Neural progenitor cell (in vitro differentiated cells): ENCODE measurements around the gene GAS2L1. TPM values are rescaled to one million over a fixed set of nuclear protein-coding genes. Genes with fewer than 3 reads are reported as not detected.

ENCODE experiments used
- DNase-seq: peaks from one replicate; pipeline ENCODE4 v3.0.0-alpha.2; 2016; ENCODE audit warnings: low spot score
- H2AFZ ChIP-seq: fragments of 200-600 bp; sonication (generic); replicated peaks from 2 replicates; pipeline ENCODE4 v1.6.1; 2016; ENCODE audit warnings: antibody characterized with exemption
- H3F3A ChIP-seq: fragments of 200-600 bp; sonication (generic); 2 replicates; pipeline ENCODE4 v1.6.1; 2016; ENCODE audit warnings: antibody characterized with exemption, low read depth
- H3K27ac ChIP-seq: fragments of 200-600 bp; sonication (generic); 2 replicates; pipeline ENCODE4 v1.5.1; 2016; ENCODE audit warnings: mild to moderate bottlenecking
- H3K27me3 ChIP-seq: fragments of 200-600 bp; sonication (generic); 2 replicates; pipeline ENCODE4 v1.6.1; 2016; ENCODE audit warnings: mild to moderate bottlenecking, moderate library complexity
- H3K36me3 ChIP-seq: fragments of 200-600 bp; sonication (generic); 2 replicates; pipeline ENCODE4 v1.5.1; 2016
- H3K4me1 ChIP-seq: fragments of 200-600 bp; sonication (generic); 2 replicates; pipeline ENCODE4 v1.6.1; 2016; ENCODE audit warnings: mixed run types
- H3K4me2 ChIP-seq: fragments of 200-600 bp; sonication (generic); 2 replicates; pipeline ENCODE4 v1.6.1; 2016
- H3K4me3 ChIP-seq: fragments of 200-600 bp; sonication (generic); 2 replicates; pipeline ENCODE4 v1.5.1; 2016
- H3K79me2 ChIP-seq: fragments of 200-600 bp; sonication (generic); 2 replicates; pipeline ENCODE4 v1.6.1; 2016; ENCODE audit warnings: low read depth
- H3K9ac ChIP-seq: fragments of 200-600 bp; sonication (generic); 2 replicates; pipeline ENCODE4 v1.6.1; 2016
- H3K9me3 ChIP-seq: fragments of 200-600 bp; sonication (generic); 2 replicates; pipeline ENCODE4 v1.5.1; 2016; ENCODE audit warnings: low read depth
- H4K20me1 ChIP-seq: fragments of 200-600 bp; sonication (generic); 2 replicates; pipeline ENCODE4 v1.6.1; 2016; ENCODE audit warnings: low read depth
- H3K27ac Mint-ChIP-seq: 3 replicates; pipeline ENCODE4 v1.8.0; 2021; ENCODE audit warnings: mixed read lengths
- H3K27me3 Mint-ChIP-seq: 2 replicates; pipeline ENCODE4 v1.8.0; 2022; ENCODE audit warnings: low read depth, mild to moderate bottlenecking, inconsistent platforms, moderate library complexity, mixed read lengths; ENCODE audit not compliant: insufficient read depth
- H3K36me3 Mint-ChIP-seq: 3 replicates; pipeline ENCODE4 v1.8.0; 2021; ENCODE audit warnings: mixed read lengths
- H3K4me1 Mint-ChIP-seq: 3 replicates; pipeline ENCODE4 v1.8.0; 2021; ENCODE audit warnings: mixed read lengths
- H3K4me3 Mint-ChIP-seq: 3 replicates; pipeline ENCODE4 v1.8.0; 2021; ENCODE audit warnings: mild to moderate bottlenecking, moderate library complexity, mixed read lengths
- H3K9me3 Mint-ChIP-seq: 3 replicates; pipeline ENCODE4 v1.8.0; 2020; ENCODE audit warnings: mixed read lengths
- EZH2 ChIP-seq: fragments of 200-600 bp; sonication (generic); IDR thresholded peaks from 2 replicates; pipeline ENCODE4 v1.6.1; 2017; ENCODE audit warnings: antibody characterized with exemption, mild to moderate bottlenecking, moderate library complexity
- EZH2phosphoT487 ChIP-seq: fragments of 200-600 bp; sonication (generic); IDR thresholded peaks from 2 replicates; pipeline ENCODE4 v1.6.1; 2017; ENCODE audit warnings: antibody characterized with exemption
- total RNA-seq: library from RNA; depleted of rRNA; stranded (reverse); fragments of >200 nt; gene quantifications from 2 replicates; pipeline ENCODE4 v1.2.3, GENCODE V29; 2015; ENCODE audit warnings: low replicate concordance
- TF ChIP-seq, protein P1 (sequence below): fragments of 200-600 bp; sonication (generic); IDR thresholded peaks from 2 replicates; pipeline ENCODE4 v1.5.1; 2017; ENCODE audit warnings: antibody characterized with exemption, mild to moderate bottlenecking

The GAS2L1 gene
- total RNA-seq, 1 donor from 2014 or later = 0.95 TPM

DNA sequence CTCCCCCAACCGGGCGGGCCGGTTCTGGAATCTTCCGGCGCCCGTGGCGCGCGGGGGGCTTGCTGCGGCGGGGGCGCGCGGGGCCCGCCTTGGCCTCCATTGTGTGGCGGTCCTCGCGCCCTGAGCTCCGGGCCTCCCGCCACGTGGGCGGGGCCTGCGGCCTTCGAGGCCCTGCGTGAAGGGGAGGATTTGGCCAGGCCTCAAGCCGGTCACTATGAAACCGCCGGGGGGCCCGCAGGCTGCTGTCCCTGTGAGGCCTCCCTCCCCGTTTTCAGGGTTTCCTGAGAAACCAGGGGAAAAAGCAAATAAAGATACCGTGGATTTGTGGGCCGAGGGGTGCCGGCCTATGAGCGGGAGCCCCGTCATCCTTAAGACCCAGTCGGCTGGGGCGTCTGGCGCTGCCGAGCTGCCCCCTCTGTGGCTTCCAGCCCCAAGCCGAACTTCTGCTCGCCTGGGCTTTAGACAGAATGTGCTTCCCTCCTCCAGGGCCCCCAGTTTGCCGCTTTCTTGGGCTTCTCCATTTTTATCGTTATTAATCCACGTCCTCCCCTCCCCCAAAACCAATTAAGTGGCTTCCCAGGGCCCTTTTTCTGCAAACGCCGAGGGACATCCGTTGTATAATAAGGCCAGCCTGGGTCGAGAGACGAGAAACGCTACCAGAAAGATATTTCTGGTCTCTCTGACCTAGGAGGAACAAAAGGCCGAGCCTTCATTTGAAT lies 37.8 kb upstream of the GAS2L1 start:
- Histone ChIP-seq H3K4me1 (peaks cover 40% of the 10 kb centered on the region), H3K36me3 (peaks cover 8% of the 10 kb centered on the region), H3K27ac (peak overlapping the region; percentile 100), H3K9me3 (no peaks in the 10 kb centered on the region), H3K79me2 (peaks cover 78% of the 10 kb centered on the region), H4K20me1 (peaks cover 52% of the 10 kb centered on the region), H2AFZ (peak overlapping the region; percentile 100), H3K9ac (peak overlapping the region; percentile 100), H3F3A (peaks cover 12% of the 10 kb centered on the region), H3K27me3 (no peaks in the 10 kb centered on the region), H3K4me2 (peak overlapping the region; percentile 95), H3K4me3 (peak overlapping the region; percentile 89)
- H3K4me1 Mint-ChIP-seq = peaks cover 54% of the 10 kb centered on the region
- H3K9me3 Mint-ChIP-seq = no peaks in the 10 kb centered on the region
- peak overlapping the region; percentile 99 for H3K27ac Mint-ChIP-seq
- H3K36me3 Mint-ChIP-seq = peaks cover 31% of the 10 kb centered on the region
- no peak for TF ChIP-seq EZH2
- TF ChIP-seq, protein P1, sequence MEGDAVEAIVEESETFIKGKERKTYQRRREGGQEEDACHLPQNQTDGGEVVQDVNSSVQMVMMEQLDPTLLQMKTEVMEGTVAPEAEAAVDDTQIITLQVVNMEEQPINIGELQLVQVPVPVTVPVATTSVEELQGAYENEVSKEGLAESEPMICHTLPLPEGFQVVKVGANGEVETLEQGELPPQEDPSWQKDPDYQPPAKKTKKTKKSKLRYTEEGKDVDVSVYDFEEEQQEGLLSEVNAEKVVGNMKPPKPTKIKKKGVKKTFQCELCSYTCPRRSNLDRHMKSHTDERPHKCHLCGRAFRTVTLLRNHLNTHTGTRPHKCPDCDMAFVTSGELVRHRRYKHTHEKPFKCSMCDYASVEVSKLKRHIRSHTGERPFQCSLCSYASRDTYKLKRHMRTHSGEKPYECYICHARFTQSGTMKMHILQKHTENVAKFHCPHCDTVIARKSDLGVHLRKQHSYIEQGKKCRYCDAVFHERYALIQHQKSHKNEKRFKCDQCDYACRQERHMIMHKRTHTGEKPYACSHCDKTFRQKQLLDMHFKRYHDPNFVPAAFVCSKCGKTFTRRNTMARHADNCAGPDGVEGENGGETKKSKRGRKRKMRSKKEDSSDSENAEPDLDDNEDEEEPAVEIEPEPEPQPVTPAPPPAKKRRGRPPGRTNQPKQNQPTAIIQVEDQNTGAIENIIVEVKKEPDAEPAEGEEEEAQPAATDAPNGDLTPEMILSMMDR = no peak
- no peak for TF ChIP-seq EZH2phosphoT487
- DNase-seq = peak; percentile 86
- peaks cover 12% of the 10 kb centered on the region for H3K27me3 Mint-ChIP-seq
- H3K4me3 Mint-ChIP-seq = peak overlapping the region; percentile 95

DNA sequence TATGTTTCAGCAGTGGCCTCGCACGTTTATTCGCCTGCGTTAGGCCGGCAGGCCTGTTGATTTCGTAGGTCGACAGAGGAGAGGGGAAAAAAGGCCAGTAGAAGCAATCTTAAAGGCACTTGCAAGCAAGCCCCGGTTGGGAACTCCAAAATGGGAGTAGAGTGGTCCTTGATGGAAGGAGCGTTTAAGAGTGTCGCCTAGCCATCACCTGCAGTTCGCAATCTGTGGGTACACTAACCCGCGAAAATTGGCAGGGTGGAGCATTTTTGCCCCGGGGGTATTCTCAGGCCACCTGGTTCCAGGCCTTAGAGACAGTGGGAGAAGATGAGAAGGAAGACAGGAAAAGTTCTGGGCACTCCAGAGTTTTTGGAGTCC lies 37.2 kb upstream of the GAS2L1 start:
- H3K4me3 ChIP-seq = peak overlapping the region; percentile 89
- H3F3A ChIP-seq = peaks cover 12% of the 10 kb centered on the region
- peaks cover 54% of the 10 kb centered on the region for H3K4me1 Mint-ChIP-seq
- H4K20me1 ChIP-seq = peaks cover 57% of the 10 kb centered on the region
- no peak overlapping the region for H2AFZ ChIP-seq
- H3K4me1 ChIP-seq = peaks cover 40% of the 10 kb centered on the region
- H3K27me3 Mint-ChIP-seq = peaks cover 12% of the 10 kb centered on the region
- H3K9me3 ChIP-seq = no peaks in the 10 kb centered on the region
- no peak for DNase-seq
- no peaks in the 10 kb centered on the region for H3K9me3 Mint-ChIP-seq
- peaks cover 13% of the 10 kb centered on the region for H3K36me3 ChIP-seq
- peaks cover 33% of the 10 kb centered on the region for H3K36me3 Mint-ChIP-seq
- H3K4me3 Mint-ChIP-seq = peak overlapping the region; percentile 95
- peak overlapping the region; percentile 98 for H3K27ac Mint-ChIP-seq
- peaks cover 84% of the 10 kb centered on the region for H3K79me2 ChIP-seq
- peak overlapping the region; percentile 100 for H3K27ac ChIP-seq
- no peak for TF ChIP-seq EZH2
- TF ChIP-seq, protein P1 = no peak
- TF ChIP-seq EZH2phosphoT487 = no peak
- H3K4me2 ChIP-seq = peak overlapping the region; percentile 95
- peak overlapping the region; percentile 100 for H3K9ac ChIP-seq
- H3K27me3 ChIP-seq = no peaks in the 10 kb centered on the region

DNA sequence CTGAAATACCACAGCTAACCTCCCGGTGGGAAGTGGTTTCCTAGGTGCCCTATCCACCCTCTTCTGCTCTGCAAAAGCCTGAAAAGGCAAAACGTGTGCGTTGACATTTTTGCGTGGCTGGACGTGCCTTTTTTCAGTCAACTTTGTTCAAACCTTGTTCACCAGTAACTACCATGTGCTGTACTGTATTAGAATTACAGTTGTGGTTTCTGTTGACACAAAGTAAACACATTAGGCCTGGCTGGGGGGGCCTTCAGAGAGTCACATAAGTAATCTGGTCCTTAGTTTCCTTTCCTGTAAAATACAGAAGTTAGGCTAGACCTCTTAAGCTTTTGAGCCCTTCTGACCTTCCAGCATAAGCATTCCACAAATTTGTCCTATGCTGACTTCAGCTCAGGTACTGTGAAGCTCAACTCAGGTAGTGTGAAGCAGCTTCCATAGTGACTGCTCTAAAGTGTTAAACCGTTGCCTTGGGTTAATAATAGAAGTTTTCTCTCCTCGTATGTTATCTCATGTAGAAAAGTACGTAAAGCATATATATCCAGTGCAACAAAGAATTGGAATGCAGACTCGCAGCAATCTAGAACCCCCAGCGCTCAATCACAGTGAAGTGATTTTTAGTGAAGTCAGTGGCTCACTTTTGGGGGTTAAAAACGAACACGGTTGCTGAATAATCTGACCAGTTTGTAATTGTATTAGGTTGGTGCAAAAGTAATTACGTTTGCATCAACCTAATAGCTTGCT lies 36.5 kb upstream of the GAS2L1 start:
- peak; percentile 24 for DNase-seq
- no peak overlapping the region for H3K27ac ChIP-seq
- peak overlapping the region; percentile 89 for H3K4me3 ChIP-seq
- Mint-ChIP-seq H3K36me3 (peaks cover 38% of the 10 kb centered on the region), H3K27me3 (peaks cover 12% of the 10 kb centered on the region), H3K9me3 (no peaks in the 10 kb centered on the region), H3K27ac (peak overlapping the region; percentile 98), H3K4me3 (peak overlapping the region; percentile 95), H3K4me1 (peaks cover 54% of the 10 kb centered on the region)
- peaks cover 91% of the 10 kb centered on the region for H3K79me2 ChIP-seq
- H4K20me1 ChIP-seq = peaks cover 64% of the 10 kb centered on the region
- H3K36me3 ChIP-seq = peaks cover 16% of the 10 kb centered on the region
- H3F3A ChIP-seq = peaks cover 12% of the 10 kb centered on the region
- H3K4me1 ChIP-seq = peaks cover 40% of the 10 kb centered on the region
- no peak overlapping the region for H2AFZ ChIP-seq
- no peaks in the 10 kb centered on the region for H3K27me3 ChIP-seq
- peak overlapping the region; percentile 95 for H3K4me2 ChIP-seq
- TF ChIP-seq EZH2 (no peak), EZH2phosphoT487 (no peak)
- TF ChIP-seq, protein P1 = no peak
- H3K9ac ChIP-seq = peak overlapping the region; percentile 100
- H3K9me3 ChIP-seq = no peaks in the 10 kb centered on the region
